Measurements from ENCODE around the gene SRD5A3.

The SRD5A3 gene

GRCh38 chr4:55314141-55314820 lies 31.8 kb upstream of the SRD5A3 start:
- no peak overlapping the region for H3K27ac ChIP-seq
- TF ChIP-seq, protein P1, sequence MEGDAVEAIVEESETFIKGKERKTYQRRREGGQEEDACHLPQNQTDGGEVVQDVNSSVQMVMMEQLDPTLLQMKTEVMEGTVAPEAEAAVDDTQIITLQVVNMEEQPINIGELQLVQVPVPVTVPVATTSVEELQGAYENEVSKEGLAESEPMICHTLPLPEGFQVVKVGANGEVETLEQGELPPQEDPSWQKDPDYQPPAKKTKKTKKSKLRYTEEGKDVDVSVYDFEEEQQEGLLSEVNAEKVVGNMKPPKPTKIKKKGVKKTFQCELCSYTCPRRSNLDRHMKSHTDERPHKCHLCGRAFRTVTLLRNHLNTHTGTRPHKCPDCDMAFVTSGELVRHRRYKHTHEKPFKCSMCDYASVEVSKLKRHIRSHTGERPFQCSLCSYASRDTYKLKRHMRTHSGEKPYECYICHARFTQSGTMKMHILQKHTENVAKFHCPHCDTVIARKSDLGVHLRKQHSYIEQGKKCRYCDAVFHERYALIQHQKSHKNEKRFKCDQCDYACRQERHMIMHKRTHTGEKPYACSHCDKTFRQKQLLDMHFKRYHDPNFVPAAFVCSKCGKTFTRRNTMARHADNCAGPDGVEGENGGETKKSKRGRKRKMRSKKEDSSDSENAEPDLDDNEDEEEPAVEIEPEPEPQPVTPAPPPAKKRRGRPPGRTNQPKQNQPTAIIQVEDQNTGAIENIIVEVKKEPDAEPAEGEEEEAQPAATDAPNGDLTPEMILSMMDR (conservative IDR thresholded peaks at IDR 0.05), result no peak

DNA sequence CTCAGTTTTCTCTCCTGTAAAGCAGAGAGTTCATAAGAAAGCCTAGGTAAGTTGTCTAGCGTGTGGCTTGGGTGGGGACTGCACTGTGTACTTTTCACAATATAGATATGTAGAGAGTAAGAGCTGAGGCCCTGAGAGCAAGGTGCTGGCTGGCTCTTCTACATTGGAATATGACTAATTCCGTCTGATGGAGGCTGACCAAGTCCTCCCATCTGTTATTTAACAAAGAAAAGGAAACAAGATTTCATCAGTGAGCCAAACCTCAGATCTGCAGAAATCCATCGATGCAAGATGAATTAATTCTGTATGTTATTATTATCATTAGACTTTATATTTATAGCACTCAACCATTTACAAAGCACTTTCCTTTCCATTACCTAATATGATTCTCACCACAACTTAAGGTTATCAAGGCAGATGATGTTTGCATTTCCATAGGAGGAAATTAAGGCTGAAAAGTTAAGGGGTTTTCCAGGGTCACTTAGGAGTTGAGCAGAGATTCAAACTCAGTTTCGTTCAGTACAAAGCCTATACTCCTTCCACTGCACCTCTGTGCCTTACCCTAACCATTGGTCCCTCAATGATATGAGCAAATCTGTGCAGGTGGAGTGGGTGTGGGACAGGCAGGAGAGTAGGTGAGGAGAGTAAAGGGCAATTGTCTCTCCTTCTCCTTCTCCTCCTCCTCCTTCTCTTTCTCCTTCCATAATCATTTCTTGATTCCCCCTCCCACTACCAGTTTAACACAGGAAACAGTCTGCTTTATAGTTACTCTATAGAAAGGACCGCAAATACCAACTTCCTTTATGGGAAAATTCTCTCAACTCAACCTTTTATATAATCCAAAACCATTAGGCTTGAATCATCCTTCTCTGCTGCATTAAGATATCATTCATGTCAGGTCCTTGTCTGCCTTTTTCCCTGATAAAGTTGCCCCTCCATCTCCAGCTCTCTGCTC lies 27.6 kb upstream of the SRD5A3 start:
- TF ChIP-seq, protein P1 (conservative IDR thresholded peaks at IDR 0.05), result no peak

DNA sequence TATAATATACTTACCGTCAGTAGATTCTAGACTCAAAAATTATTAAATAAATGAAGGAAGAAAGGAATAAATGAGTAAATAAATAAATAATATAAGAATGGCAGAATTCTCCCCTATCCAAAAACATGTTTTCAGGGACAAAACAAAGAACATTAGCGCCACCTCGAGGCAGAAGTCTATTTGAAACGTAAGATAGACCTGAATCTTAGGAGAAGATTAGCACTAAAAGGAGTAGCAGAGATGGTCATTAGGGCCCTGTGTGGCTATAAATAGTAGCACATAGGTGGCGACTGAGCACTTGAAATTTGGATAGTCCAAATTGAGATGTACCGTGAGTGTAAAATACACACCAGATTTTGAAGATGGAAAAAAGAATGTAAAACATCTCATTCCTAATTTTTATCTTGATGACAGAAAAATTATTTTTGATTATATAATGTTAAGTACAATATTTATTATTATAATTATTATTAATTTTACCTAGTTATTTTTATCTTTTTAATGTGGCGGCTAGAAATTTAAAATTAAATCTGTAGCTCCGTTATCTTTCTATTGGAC lies 24.3 kb upstream of the SRD5A3 start:
- no peak overlapping the region for H3K27ac ChIP-seq
- TF ChIP-seq, protein P1 (conservative IDR thresholded peaks at IDR 0.05), result peak; percentile 72

More for the DNA sequence above, 27.6 kb upstream of the SRD5A3 start:
- no peak overlapping the region for H3K27ac ChIP-seq

DNA sequence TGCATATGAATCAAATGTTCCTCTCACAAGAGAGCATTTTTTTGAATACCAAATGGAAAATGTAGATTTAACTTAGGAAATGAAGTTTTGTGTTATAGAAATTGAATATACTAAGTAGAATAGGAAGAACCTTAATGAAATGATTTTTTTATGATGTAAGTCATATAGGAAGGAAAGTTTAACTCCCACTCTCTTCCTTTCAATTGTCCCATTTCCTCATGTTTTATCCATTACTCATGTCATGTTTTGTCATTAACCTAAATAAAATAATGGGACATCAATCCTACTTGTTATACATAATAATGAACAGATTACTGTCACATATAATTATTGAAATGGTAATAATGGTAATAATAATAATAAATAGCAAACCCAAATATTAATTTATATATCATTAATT lies 22.7 kb upstream of the SRD5A3 start:
- TF ChIP-seq, protein P1 (conservative IDR thresholded peaks at IDR 0.05), result no peak
- no peak overlapping the region for H3K27ac ChIP-seq

DNA sequence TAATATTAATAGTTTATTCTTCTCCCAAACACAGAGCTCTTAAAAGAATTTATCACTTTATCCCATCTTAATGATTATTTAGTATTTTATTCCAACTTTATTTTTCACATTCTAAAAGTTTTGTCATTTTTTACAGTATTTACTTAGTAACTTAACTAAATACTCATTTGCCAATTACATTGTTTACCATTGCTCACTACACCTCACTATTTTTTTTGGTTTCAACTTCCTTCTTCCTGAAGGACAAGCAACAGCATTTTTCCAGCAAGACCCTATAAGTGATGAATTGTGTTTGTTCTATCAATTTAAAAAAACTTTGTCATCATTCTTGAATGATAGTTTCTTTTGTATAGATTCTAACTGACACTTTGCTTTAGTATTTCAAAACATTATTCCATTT lies 19.4 kb upstream of the SRD5A3 start:
- H3K27ac ChIP-seq, result no peak overlapping the region
- TF ChIP-seq, protein P1 (conservative IDR thresholded peaks at IDR 0.05), result no peak

DNA sequence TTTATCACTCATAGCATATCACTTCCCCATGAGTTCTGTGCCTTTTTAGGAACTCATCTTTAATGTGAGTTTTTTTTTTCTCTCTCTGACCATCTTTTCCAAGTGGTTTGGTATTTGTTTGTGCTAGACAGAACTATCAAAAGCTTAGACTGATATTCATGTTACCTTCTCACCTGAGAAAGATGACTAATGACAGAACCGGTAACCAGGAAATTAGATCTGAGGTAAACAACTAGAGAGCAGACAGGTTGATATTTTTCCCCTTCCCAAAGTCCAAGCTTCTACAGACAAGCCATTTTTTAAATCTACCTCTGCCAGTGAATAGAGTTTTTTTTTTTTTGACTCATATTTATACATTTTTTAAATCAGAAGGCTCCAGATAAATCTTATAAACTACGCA lies 17.0 kb upstream of the SRD5A3 start:
- no peak overlapping the region for H3K27ac ChIP-seq
- TF ChIP-seq, protein P1 (conservative IDR thresholded peaks at IDR 0.05), result no peak

DNA sequence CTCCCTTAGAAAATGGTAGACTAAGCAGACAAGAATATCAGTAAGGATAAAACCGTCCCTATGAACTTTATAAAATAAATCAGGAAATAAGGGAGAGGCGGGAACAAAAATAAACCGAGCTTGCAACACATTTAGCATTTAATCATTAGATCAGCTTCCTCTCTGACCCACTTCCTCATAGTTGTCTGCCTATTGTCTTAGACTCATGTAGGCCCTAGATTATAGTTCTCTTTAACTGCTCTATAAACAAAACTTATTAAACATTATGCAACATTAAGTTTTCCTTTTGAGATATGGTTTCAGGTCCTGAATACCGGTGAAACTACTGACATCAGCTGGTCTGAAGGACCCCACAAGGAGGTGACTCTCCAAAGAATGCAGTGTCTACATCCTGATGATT lies 15.8 kb upstream of the SRD5A3 start:
- TF ChIP-seq, protein P1 (conservative IDR thresholded peaks at IDR 0.05), result no peak

More for the DNA sequence above, 15.8 kb upstream of the SRD5A3 start:
- no peak overlapping the region for H3K27ac ChIP-seq

All from VCaP (cell line).